Colonic mucosa (tissue), 4 donors: ENCODE data around the gene ANO2. TPM values are rescaled to one million over a fixed set of nuclear protein-coding genes. Genes with fewer than 3 reads are reported as not detected.

Source experiments
- DNase-seq: peaks from one replicate; pipeline ENCODE4 v3.0.0-alpha.2; 2020
- H3K27ac ChIP-seq: fragments of 200-600 bp; one replicate; pipeline ENCODE4 v1.8.0; 2021
- H3K27me3 ChIP-seq: fragments of 200-600 bp; one replicate; pipeline ENCODE4 v1.8.0; 2021
- H3K36me3 ChIP-seq: fragments of 200-600 bp; one replicate; pipeline ENCODE4 v1.8.0; 2021
- H3K4me1 ChIP-seq: fragments of 200-600 bp; one replicate; pipeline ENCODE4 v1.8.0; 2021; ENCODE audit warnings: mild to moderate bottlenecking
- H3K4me3 ChIP-seq: fragments of 200-600 bp; one replicate; pipeline ENCODE4 v1.8.0; 2021
- H3K9ac ChIP-seq, 2 donors: one replicate each; pipeline ENCODE4 v1.7.0; 2013; ENCODE audit warnings: control low read depth in 2 of 2, low read depth in 2 of 2, low read length in 2 of 2
- H3K9me3 ChIP-seq: fragments of 200-600 bp; one replicate; pipeline ENCODE4 v1.8.0; 2021
- intact Hi-C: fragments of 100-400 bp; cut with DNase I; formaldehyde crosslinking; loops from one replicate; pipeline ENCODE4 v1.14.1; 2022
- total RNA-seq, 2 donors: library from RNA; stranded (reverse); fragmentation: NEBNext Ultra II Directional in 1 of 2; extraction: Animal tissue kit (Norgen Biotek cat#: 25700) in 1 of 2; gene quantifications; one replicate each; pipeline ENCODE4 v1.2.1, GENCODE V29; 2021
- TF ChIP-seq, protein P1 (sequence below): fragments of 200-600 bp; IDR thresholded peaks from one replicate; pipeline ENCODE4 v1.8.0; 2022; ENCODE audit warnings: antibody characterized with exemption, mild to moderate bottlenecking
- donor health status: healthy.
- donor health status: DM: no; HTN: no; CAD: no.
- donor health status: DM: no; HTN: no; CAD: no.

The ANO2 gene
- total RNA-seq, 2 donors from 2014 or later, result 1.1 to 2.2 TPM

DNA sequence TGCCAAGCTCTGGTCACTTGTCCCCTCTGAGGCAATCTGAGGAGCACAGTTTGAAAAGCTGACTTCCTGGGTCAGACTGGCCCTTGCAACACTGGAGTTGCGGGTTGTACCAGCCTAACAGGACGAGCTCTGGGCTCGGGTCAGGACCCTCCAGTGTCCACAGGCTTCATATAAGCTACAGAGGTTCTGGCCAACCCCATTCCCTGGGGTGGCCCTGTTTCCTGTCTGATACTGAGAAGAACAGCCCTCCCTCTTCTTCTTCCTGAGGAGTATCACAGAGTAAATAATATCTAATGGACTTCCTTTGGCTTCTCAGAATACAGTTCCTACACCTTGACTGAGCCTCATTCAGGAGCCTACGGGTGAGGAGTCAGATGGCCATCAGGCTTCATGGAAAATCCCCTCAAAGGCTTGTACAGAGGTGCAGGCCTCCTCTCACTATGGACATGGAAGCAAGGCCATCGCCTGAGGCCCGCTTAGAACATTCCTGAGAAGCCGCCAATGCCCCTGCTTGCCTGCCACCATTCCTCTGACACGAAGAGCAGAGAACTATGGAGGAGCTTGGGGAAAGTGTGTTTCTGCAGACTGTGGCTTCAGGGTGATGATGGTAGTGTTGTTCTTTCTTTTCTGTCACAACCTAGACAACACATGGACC is 28.5 kb upstream of the ANO2 start:
- TF ChIP-seq, protein P1, sequence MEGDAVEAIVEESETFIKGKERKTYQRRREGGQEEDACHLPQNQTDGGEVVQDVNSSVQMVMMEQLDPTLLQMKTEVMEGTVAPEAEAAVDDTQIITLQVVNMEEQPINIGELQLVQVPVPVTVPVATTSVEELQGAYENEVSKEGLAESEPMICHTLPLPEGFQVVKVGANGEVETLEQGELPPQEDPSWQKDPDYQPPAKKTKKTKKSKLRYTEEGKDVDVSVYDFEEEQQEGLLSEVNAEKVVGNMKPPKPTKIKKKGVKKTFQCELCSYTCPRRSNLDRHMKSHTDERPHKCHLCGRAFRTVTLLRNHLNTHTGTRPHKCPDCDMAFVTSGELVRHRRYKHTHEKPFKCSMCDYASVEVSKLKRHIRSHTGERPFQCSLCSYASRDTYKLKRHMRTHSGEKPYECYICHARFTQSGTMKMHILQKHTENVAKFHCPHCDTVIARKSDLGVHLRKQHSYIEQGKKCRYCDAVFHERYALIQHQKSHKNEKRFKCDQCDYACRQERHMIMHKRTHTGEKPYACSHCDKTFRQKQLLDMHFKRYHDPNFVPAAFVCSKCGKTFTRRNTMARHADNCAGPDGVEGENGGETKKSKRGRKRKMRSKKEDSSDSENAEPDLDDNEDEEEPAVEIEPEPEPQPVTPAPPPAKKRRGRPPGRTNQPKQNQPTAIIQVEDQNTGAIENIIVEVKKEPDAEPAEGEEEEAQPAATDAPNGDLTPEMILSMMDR, result no peak
- H3K4me1 ChIP-seq, result no peaks in the 10 kb centered on the region
- DNase-seq, result peak; percentile 9
- H3K27ac ChIP-seq, result no peak overlapping the region
- intact Hi-C loops, result no loop called here
- H3K36me3 ChIP-seq, result no peaks in the 10 kb centered on the region
- no peaks in the 10 kb centered on the region for H3K9me3 ChIP-seq
- H3K27me3 ChIP-seq, result no peaks in the 10 kb centered on the region
- H3K4me3 ChIP-seq, result no peak overlapping the region
- H3K9ac ChIP-seq, result no peak overlapping the region

DNA sequence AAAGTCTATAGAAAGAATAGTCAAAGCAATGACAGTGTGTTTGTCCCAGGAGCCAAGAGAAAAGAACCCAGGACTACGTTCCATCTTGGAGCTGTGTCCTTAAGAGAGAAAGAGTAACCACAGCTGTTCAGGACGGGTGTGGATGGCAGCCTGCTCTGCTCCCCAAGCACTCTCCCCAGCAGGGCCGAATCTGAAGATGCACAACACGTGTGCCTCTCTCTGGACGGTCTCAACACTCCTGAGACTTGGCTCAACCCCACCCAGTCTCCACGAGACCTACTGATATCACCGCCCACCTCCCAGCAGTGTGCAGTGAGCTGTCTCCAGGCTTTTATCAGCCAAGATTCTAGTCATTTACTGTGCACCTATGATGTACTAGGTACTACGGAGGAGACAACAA is 27.3 kb upstream of the ANO2 start:
- Histone ChIP-seq H3K4me1 (no peaks in the 10 kb centered on the region), H3K27ac (no peak overlapping the region), H3K36me3 (no peaks in the 10 kb centered on the region), H3K27me3 (no peaks in the 10 kb centered on the region), H3K4me3 (no peak overlapping the region), H3K9ac (no peak overlapping the region), H3K9me3 (no peaks in the 10 kb centered on the region)
- intact Hi-C loops, result no loop called here
- TF ChIP-seq, protein P1, result no peak
- peak; percentile 0 for DNase-seq

DNA sequence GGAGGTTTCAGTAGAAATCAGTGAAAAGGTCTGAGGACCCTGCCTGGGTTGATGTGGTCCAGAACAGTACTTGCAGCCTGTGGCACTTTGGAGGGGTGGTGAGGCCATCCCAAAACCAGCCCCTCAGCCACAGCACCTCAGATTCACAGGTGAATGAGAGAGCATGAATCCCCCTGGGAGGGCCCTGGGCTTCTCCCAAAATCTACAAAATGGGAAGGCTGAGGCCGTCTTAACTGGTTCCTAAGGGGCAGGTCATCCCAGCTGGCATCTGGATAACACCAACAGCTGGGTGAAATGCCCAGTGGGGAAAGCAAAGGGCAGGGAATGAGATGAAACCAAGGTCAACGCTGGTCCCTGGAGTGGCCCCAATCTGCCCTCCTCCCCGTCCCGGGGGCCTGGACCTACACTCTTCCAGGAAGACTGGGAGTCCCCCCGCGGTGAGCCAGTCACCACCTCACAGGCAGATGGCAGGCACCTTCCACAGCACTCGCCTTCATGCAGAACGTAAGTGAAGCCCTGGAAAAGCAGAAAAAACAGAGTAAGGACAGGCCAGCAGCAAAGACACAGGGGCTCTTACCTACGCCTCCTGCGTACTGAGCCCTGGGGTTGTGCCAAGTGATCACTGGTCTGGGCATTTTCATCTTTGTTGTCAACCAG is 26.3 kb upstream of the ANO2 start:
- intact Hi-C loops, result no loop called here
- H3K9ac ChIP-seq, result no peak overlapping the region
- DNase-seq, result peak; percentile 12

DNA sequence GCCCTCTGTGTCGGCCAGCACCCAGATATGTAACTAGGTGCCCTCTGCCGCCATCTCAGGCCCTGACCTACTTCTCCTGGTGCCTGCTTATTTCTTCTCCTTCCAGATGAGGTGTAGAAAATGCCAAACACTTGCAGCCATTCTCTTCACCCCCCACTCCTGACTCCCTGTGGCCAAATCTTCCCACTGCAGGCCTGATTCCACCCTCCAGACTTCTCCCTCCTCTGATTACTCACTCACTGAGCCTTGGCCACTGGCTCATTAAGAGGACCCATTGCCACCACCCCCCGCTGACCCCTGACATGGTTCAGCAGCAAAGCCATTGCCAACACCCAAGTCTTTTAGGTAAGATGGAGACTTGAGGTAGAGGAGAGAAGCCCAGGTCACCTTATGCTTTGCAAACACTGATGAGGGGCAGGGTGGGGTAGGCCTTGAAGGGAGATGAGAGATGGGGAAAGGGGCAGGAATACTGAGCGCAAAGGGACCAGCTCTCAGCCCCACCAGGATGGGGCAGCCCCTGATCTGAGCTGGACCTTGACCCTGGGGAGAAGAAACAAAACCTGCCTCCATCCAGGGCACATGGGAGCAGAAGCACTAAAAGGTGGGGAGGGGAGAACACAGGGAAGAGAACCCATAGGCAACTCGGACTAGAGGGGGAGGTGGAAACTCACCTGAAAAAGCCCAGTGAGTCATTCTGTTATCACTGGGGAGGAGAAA is 25.1 kb upstream of the ANO2 start:
- intact Hi-C loops, result no loop called here
- DNase-seq, result peak; percentile 10
- TF ChIP-seq, protein P1, result no peak
- Histone ChIP-seq H3K9me3 (no peaks in the 10 kb centered on the region), H3K27ac (no peak overlapping the region), H3K4me1 (no peaks in the 10 kb centered on the region), H3K4me3 (no peak overlapping the region), H3K27me3 (no peaks in the 10 kb centered on the region), H3K9ac (no peak overlapping the region), H3K36me3 (no peaks in the 10 kb centered on the region)

More for the DNA sequence above, 26.3 kb upstream of the ANO2 start:
- Histone ChIP-seq H3K36me3 (no peaks in the 10 kb centered on the region), H3K9me3 (no peaks in the 10 kb centered on the region), H3K4me3 (no peak overlapping the region), H3K4me1 (no peaks in the 10 kb centered on the region), H3K27ac (no peak overlapping the region), H3K27me3 (no peaks in the 10 kb centered on the region)
- TF ChIP-seq, protein P1, result no peak

GRCh38 chr12:5969156-5969973 is 24.3 kb upstream of the ANO2 start:
- TF ChIP-seq, protein P1, result no peak
- H3K4me3 ChIP-seq, result no peak overlapping the region
- peak; percentile 9 for DNase-seq
- H3K4me1 ChIP-seq, result no peaks in the 10 kb centered on the region
- H3K9ac ChIP-seq, result no peak overlapping the region
- no peaks in the 10 kb centered on the region for H3K27me3 ChIP-seq
- intact Hi-C loops, result no loop called here
- H3K9me3 ChIP-seq, result no peaks in the 10 kb centered on the region
- H3K36me3 ChIP-seq, result no peaks in the 10 kb centered on the region
- no peak overlapping the region for H3K27ac ChIP-seq
